Measurements from ENCODE around the gene SLC12A4.

DNA sequence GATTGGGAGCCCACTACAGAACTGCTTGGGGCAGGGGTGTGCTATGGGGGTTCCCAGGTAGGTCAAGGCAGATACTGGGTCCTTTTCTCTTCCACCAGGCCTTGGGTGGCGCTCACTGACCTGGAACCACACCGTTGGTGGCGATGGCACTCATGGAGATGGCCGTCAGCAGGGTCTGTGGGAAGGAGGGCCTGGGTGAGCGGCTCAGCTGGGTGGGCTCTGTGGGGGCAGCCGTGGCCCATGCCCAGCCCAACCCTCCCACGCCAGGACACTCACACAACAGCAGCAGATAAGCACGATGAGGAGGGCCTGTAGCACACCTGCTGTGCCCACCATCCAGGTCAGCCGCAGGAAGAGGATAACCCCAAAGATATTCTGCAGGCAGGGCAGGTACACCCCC, 10.8 kb downstream of the SLC12A4 start:
- no peak for TF ChIP-seq CTCF (IDR thresholded peaks at IDR 0.05)
- no peak for TF ChIP-seq EZH2 (IDR thresholded peaks at IDR 0.05)

All from neural progenitor cell (in vitro differentiated cells).